Hepatocyte (in vitro differentiated cells): Measurements from ENCODE around the gene BCAS3. TPM values are rescaled to one million over a fixed set of nuclear protein-coding genes. Genes with fewer than 3 reads are reported as not detected.

Experiments
- DNase-seq: peaks from one replicate; pipeline ENCODE4 v3.0.0-alpha.2; 2016; ENCODE audit warnings: low spot score
- H2AFZ ChIP-seq: fragments of 200-600 bp; sonication (generic); 2 replicates; pipeline ENCODE4 v1.6.0; 2016; ENCODE audit warnings: antibody characterized with exemption, mild to moderate bottlenecking
- H3K27ac ChIP-seq: fragments of 200-600 bp; sonication (generic); 2 replicates; pipeline ENCODE4 v1.5.1; 2016; ENCODE audit warnings: mild to moderate bottlenecking
- H3K27me3 ChIP-seq: fragments of 200-600 bp; sonication (generic); 2 replicates; pipeline ENCODE4 v1.6.1; 2016
- H3K36me3 ChIP-seq: fragments of 200-600 bp; sonication (generic); replicated peaks from 2 replicates; pipeline ENCODE4 v1.5.1; 2016; ENCODE audit warnings: low read depth; ENCODE audit not compliant: insufficient read depth
- H3K4me1 ChIP-seq: fragments of 200-600 bp; sonication (generic); 2 replicates; pipeline ENCODE4 v1.5.1; 2016; ENCODE audit warnings: mild to moderate bottlenecking, moderate library complexity; ENCODE audit not compliant: insufficient read depth
- H3K4me2 ChIP-seq: fragments of 200-600 bp; sonication (generic); 2 replicates; pipeline ENCODE4 v1.6.0; 2016
- H3K4me3 ChIP-seq: fragments of 200-600 bp; sonication (generic); 2 replicates; pipeline ENCODE4 v1.5.1; 2016; ENCODE audit warnings: mild to moderate bottlenecking
- H3K79me2 ChIP-seq: fragments of 200-600 bp; sonication (generic); 2 replicates; pipeline ENCODE4 v1.6.0; 2017; ENCODE audit warnings: mild to moderate bottlenecking
- H3K9me2 ChIP-seq: fragments of 200-600 bp; sonication (generic); replicated peaks from 2 replicates; pipeline ENCODE4 v1.6.0; 2017; ENCODE audit warnings: mild to moderate bottlenecking; ENCODE audit not compliant: insufficient read depth
- H3K9me3 ChIP-seq: fragments of 200-600 bp; sonication (generic); 2 replicates; pipeline ENCODE4 v1.5.1; 2016; ENCODE audit warnings: low read depth, mild to moderate bottlenecking
- H4K20me1 ChIP-seq: fragments of 200-600 bp; sonication (generic); 2 replicates; pipeline ENCODE4 v1.6.0; 2016; ENCODE audit warnings: mild to moderate bottlenecking; ENCODE audit not compliant: insufficient read depth, poor library complexity, severe bottlenecking
- EZH2 ChIP-seq: fragments of 200-600 bp; sonication (generic); IDR thresholded peaks from 2 replicates; pipeline ENCODE4 v1.6.1; 2016; ENCODE audit warnings: antibody characterized with exemption, mild to moderate bottlenecking, borderline replicate concordance
- EZH2phosphoT487 ChIP-seq: fragments of 200-600 bp; sonication (generic); IDR thresholded peaks from one replicate; pipeline ENCODE4 v1.6.1; 2018; ENCODE audit warnings: antibody characterized with exemption, mild to moderate bottlenecking, low read depth, moderate library complexity; ENCODE audit not compliant: unreplicated experiment, severe bottlenecking
- WGBS: methylation state at CpG from one replicate; pipeline ENCODE4 v1.1.6; 2016; ENCODE audit warnings: low lambda C conversion rate; ENCODE audit errors: missing lambda C conversion rate; 5-methylcytosine and 5-hydroxymethylcytosine counted together
- polyA plus RNA-seq: library from polyadenylated mRNA; unstranded; fragments of >200 nt; fragmentation: Nextera tagmentation; extraction: Ambion mirVana; gene quantifications from 2 replicates; pipeline ENCODE4 v1.2.1, GENCODE V29; 2016
- total RNA-seq: library from RNA; depleted of rRNA; stranded (reverse); fragments of >200 nt; gene quantifications from 2 replicates; pipeline ENCODE4 v1.2.3, GENCODE V29; 2014
- TF ChIP-seq, protein P1 (sequence below): fragments of 200-600 bp; sonication (generic); IDR thresholded peaks from 2 replicates; pipeline ENCODE4 v1.5.1; 2016; ENCODE audit warnings: antibody characterized with exemption, mild to moderate bottlenecking; ENCODE audit not compliant: poor library complexity

BCAS3 gene
- total and polyA plus RNA-seq, 2 experiments from 2014 or later: 16.5 to 58.8 TPM

DNA sequence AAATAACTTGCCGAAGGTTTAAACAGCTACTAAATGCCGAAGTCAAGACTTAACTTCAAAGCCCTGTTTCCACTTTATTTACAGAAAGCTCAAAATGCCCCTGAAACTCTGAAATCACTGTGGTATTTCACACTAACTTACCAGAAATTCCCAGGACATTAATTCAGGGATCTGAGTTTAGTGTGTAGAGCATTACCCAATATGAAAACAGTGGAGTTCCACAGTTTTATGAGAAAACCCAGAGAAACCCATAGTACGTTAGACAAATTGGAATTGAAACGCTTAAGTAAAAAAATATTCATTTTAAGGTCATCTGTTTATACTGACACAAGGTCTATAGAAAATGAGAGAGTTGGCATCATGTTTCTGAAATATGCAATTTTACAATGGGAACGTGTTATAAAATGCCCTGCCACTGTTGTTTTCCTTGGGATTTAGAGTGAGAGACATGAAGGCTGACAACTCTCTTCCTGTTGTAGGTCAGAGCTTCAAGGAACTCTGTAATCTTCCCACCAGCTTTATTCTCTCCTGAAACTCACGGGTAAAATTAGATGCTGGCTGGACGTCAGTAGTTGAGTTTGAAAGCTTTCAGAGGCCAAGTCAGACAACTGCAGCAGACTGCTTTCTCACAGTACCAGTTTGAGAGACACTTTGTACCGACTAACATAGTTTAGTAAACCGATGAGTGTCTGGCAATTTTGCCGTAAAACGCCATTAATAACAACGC is 582.6 kb downstream of the BCAS3 start:
- H2AFZ ChIP-seq: no peak overlapping the region
- WGBS: 30% methylated on average over 12 of the region's 12 CpGs
- H3K9me3 ChIP-seq: no peaks in the 10 kb centered on the region
- peak; percentile 50 for DNase-seq
- TF ChIP-seq EZH2phosphoT487 (no peak), EZH2 (no peak)
- TF ChIP-seq, protein P1, sequence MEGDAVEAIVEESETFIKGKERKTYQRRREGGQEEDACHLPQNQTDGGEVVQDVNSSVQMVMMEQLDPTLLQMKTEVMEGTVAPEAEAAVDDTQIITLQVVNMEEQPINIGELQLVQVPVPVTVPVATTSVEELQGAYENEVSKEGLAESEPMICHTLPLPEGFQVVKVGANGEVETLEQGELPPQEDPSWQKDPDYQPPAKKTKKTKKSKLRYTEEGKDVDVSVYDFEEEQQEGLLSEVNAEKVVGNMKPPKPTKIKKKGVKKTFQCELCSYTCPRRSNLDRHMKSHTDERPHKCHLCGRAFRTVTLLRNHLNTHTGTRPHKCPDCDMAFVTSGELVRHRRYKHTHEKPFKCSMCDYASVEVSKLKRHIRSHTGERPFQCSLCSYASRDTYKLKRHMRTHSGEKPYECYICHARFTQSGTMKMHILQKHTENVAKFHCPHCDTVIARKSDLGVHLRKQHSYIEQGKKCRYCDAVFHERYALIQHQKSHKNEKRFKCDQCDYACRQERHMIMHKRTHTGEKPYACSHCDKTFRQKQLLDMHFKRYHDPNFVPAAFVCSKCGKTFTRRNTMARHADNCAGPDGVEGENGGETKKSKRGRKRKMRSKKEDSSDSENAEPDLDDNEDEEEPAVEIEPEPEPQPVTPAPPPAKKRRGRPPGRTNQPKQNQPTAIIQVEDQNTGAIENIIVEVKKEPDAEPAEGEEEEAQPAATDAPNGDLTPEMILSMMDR: no peak
- H3K27ac ChIP-seq: peak overlapping the region; percentile 80
- H3K27me3 ChIP-seq: no peaks in the 10 kb centered on the region
- H3K4me2 ChIP-seq: peak overlapping the region; percentile 32
- H3K4me3 ChIP-seq: no peak overlapping the region
- H3K79me2 ChIP-seq: no peaks in the 10 kb centered on the region
- no peaks in the 10 kb centered on the region for H3K9me2 ChIP-seq
- H4K20me1 ChIP-seq: no peaks in the 10 kb centered on the region
- peaks cover 28% of the 10 kb centered on the region for H3K4me1 ChIP-seq
- H3K36me3 ChIP-seq: no peaks in the 10 kb centered on the region

DNA sequence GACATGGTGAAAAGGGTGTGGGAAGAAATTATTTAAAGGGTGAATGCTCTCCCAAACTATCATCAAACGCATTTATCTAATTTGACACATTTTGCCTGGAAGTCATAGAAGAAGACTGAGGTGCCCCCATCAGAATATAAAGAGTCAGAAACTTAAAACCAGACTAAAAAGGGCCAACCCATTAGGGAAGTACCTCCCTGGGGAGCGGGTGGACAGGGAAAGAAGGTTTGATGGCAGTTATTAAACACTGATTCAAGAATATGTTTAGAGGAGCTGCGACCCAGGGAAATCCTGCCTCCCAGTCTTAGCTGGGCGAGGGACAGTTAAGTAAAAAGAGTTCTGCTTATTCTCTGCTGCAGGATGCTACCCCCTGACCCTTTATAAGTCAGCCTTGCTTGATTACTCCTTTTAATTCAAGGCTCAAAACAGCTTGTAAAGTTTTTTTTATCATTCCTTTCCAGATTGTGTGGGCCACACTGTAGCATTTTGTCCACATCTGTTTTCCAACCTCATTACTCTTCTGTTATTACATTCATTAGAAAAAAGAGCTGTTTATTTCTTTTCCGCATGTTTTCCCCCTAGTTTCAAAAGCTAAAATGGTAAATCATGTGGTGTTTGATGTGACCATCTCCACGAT is 583.5 kb downstream of the BCAS3 start:
- TF ChIP-seq EZH2phosphoT487: no peak
- TF ChIP-seq, protein P1: no peak
- TF ChIP-seq EZH2: no peak
- 40% methylated on average over 6 of the region's 6 CpGs for WGBS
- peak overlapping the region; percentile 32 for H3K4me2 ChIP-seq
- no peak overlapping the region for H2AFZ ChIP-seq
- H3K36me3 ChIP-seq: no peaks in the 10 kb centered on the region
- peak overlapping the region; percentile 80 for H3K27ac ChIP-seq
- DNase-seq: no peak
- no peaks in the 10 kb centered on the region for H3K79me2 ChIP-seq
- H3K27me3 ChIP-seq: no peaks in the 10 kb centered on the region
- H4K20me1 ChIP-seq: no peaks in the 10 kb centered on the region
- H3K4me3 ChIP-seq: no peak overlapping the region
- H3K9me2 ChIP-seq: no peaks in the 10 kb centered on the region
- H3K9me3 ChIP-seq: no peaks in the 10 kb centered on the region
- H3K4me1 ChIP-seq: peaks cover 28% of the 10 kb centered on the region

DNA sequence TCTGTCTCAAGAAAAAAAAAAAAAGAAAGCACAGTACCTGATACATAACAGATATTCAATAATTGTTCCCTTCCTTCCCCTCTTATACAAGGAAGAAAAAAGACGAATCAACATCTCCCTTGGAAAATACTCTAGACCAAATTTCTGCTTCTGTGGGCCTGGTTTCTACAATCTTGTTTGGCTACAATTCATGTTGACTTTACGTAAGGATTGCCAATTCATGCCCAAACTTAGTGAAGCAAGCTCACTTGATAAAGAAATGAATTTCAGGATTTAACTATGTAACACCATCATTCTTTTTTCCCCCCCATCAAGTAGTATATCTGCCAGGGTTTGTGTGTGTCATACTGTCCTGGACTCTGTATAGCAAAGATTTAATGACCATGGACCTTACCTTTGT is 587.7 kb downstream of the BCAS3 start:
- Histone ChIP-seq H3K27me3 (no peaks in the 10 kb centered on the region), H3K9me2 (no peaks in the 10 kb centered on the region), H2AFZ (no peak overlapping the region), H4K20me1 (no peaks in the 10 kb centered on the region), H3K4me3 (no peak overlapping the region), H3K9me3 (no peaks in the 10 kb centered on the region), H3K4me2 (no peak overlapping the region), H3K79me2 (no peaks in the 10 kb centered on the region), H3K36me3 (no peaks in the 10 kb centered on the region), H3K4me1 (peaks cover 15% of the 10 kb centered on the region), H3K27ac (no peak overlapping the region)
- DNase-seq: no peak
- 95% methylated on average over 2 of the region's 2 CpGs for WGBS
- no peak for TF ChIP-seq EZH2
- TF ChIP-seq EZH2phosphoT487: no peak
- TF ChIP-seq, protein P1: no peak
